ENCODE data around the gene FBL.

Gene FBL

DNA sequence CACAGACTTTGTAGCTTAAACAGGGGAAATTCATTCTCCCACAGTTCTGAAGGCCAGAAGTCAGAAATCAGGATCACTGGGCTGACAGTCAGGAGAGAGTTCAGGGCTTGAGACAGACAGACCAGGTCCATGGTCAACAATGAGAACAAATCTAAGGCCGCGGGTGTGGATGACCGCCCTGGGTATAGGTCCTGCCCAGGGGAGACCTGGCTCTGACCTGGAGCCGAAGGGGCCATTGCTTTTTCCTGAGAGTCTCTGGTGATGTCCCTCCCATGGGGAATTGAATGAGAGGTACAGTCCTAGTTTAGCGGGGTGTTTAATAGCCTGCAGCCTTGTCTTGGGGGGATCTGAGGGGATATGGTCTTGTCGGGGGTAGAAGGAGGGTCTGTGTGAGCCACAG lies 25.2 kb upstream of the FBL start:
- Histone ChIP-seq H4K20me1 (ENCODE audit: insufficient read depth, low read length) (no peaks in the 10 kb centered on the region), H3K79me2 (ENCODE audit: low read length) (no peaks in the 10 kb centered on the region), H3K9me3 (ENCODE audit: insufficient read depth, low read length) (no peaks in the 10 kb centered on the region), H2AFZ (ENCODE audit: low read depth, low read length) (no peak overlapping the region), H3K4me2 (ENCODE audit: low read length) (no peak overlapping the region), H3K27ac (ENCODE audit: low read length) (no peak overlapping the region), H3K27me3 (ENCODE audit: low read depth, low read length) (no peaks in the 10 kb centered on the region), H3K4me3 (ENCODE audit: low read length) (no peak overlapping the region), H3K4me1 (ENCODE audit: low read length) (no peaks in the 10 kb centered on the region), H3K36me3 (replicated peaks; ENCODE audit: low read depth, low read length) (no peaks in the 10 kb centered on the region), H3K9ac (ENCODE audit: low read length) (no peak overlapping the region)
- TF ChIP-seq EZH2phosphoT487 (IDR thresholded peaks at IDR 0.05; ENCODE audit: low read depth), result no peak
- TF ChIP-seq, protein P1, sequence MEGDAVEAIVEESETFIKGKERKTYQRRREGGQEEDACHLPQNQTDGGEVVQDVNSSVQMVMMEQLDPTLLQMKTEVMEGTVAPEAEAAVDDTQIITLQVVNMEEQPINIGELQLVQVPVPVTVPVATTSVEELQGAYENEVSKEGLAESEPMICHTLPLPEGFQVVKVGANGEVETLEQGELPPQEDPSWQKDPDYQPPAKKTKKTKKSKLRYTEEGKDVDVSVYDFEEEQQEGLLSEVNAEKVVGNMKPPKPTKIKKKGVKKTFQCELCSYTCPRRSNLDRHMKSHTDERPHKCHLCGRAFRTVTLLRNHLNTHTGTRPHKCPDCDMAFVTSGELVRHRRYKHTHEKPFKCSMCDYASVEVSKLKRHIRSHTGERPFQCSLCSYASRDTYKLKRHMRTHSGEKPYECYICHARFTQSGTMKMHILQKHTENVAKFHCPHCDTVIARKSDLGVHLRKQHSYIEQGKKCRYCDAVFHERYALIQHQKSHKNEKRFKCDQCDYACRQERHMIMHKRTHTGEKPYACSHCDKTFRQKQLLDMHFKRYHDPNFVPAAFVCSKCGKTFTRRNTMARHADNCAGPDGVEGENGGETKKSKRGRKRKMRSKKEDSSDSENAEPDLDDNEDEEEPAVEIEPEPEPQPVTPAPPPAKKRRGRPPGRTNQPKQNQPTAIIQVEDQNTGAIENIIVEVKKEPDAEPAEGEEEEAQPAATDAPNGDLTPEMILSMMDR (IDR thresholded peaks at IDR 0.05; ENCODE audit: low read depth, low read length), result no peak

DNA sequence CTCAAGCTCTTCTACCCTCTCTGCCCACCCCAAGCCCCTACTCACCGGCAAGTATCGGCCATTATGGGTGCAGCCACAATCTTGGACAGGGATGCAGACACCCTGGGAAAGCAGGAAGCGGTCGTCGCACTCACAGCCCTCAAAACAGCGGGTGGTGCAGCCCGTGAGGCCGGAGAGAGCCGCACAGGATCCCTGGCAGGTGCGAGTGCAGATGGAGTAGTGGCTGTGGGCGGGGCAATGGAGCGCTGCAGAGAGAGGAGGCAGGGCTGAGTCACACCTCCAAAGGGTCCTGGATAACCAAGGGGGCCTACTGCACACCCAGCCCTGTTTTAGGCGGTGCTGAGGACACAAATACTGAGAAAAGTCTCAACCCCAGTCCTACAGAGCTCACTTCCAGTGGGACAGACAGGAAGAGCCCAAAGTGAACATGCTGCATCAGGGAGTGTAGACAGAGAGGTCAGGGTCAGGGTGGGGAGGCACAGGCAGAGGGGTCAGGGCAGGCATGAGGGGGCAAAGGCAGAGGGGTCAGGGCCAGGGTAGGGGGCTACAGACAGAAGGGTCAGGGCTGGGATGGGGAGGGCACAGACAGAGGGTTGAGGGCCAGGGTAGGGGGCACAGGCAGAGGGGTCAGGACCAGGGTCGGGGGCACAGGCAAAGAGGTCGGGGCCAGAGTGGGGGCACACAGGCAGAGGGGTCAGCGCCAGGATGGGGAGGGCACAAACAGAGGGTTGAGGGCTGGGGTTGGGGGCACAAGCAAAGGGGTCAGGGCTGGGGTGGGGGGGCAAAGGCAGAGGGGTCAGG lies 24.2 kb upstream of the FBL start:
- Histone ChIP-seq H3K27ac (ENCODE audit: low read length) (no peak overlapping the region), H3K27me3 (ENCODE audit: low read depth, low read length) (no peaks in the 10 kb centered on the region), H3K9ac (ENCODE audit: low read length) (no peak overlapping the region), H4K20me1 (ENCODE audit: insufficient read depth, low read length) (no peaks in the 10 kb centered on the region), H3K36me3 (replicated peaks; ENCODE audit: low read depth, low read length) (no peaks in the 10 kb centered on the region), H3K9me3 (ENCODE audit: insufficient read depth, low read length) (no peaks in the 10 kb centered on the region), H3K4me1 (ENCODE audit: low read length) (no peaks in the 10 kb centered on the region), H3K4me3 (ENCODE audit: low read length) (no peak overlapping the region), H3K79me2 (ENCODE audit: low read length) (no peaks in the 10 kb centered on the region), H2AFZ (ENCODE audit: low read depth, low read length) (no peak overlapping the region), H3K4me2 (ENCODE audit: low read length) (no peak overlapping the region)
- TF ChIP-seq, protein P1 (IDR thresholded peaks at IDR 0.05; ENCODE audit: low read depth, low read length), result no peak
- TF ChIP-seq EZH2phosphoT487 (IDR thresholded peaks at IDR 0.05; ENCODE audit: low read depth), result no peak

DNA sequence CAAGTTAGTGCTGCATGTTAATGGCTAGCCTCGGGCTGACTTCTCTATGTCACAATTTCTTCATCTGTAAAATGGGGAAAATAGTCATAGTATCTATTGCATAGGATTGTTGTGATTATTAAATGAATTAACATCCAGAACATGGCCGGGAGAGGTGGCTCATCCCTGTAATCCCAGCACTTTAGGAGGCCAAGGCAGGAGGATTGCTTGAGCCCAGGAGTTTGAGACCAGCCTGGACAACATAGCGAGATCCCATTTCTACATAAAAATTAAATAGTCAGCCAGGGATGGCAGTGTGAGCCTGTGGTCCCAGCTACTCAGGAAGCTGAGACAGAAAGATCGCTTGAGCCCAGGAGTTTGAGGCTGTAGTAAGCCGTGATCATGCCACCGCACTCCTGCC lies 21.8 kb upstream of the FBL start:
- Histone ChIP-seq H3K9ac (ENCODE audit: low read length) (no peak overlapping the region), H3K27me3 (ENCODE audit: low read depth, low read length) (no peaks in the 10 kb centered on the region)

DNA sequence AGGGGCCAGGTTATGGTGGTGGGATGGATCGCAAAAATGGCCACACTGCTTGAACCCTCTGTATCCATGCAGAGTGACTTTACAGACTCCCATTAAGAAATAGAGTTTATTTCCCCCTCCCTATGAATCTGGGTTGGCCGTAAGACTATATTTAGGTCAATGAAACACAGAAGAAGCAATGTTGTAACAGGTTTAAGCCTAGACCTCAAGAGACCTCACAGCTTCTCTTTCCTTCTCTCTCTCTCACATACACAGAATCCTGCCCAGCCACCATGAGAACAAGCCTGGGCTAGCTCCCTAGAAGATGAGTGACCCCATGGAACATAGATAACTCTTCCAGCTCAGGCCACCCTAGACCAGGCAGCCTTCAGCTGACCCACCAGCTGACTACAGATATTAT lies 21.0 kb upstream of the FBL start:
- no peak overlapping the region for H2AFZ ChIP-seq (ENCODE audit: low read depth, low read length)
- no peaks in the 10 kb centered on the region for H4K20me1 ChIP-seq (ENCODE audit: insufficient read depth, low read length)
- H3K4me1 ChIP-seq (ENCODE audit: low read length), result no peaks in the 10 kb centered on the region
- H3K4me2 ChIP-seq (ENCODE audit: low read length), result no peak overlapping the region
- H3K79me2 ChIP-seq (ENCODE audit: low read length), result no peaks in the 10 kb centered on the region
- no peaks in the 10 kb centered on the region for H3K36me3 ChIP-seq (replicated peaks; ENCODE audit: low read depth, low read length)
- H3K27ac ChIP-seq (ENCODE audit: low read length), result no peak overlapping the region
- no peak for TF ChIP-seq EZH2phosphoT487 (IDR thresholded peaks at IDR 0.05; ENCODE audit: low read depth)
- TF ChIP-seq, protein P1 (IDR thresholded peaks at IDR 0.05; ENCODE audit: low read depth, low read length), result no peak
- no peak overlapping the region for H3K4me3 ChIP-seq (ENCODE audit: low read length)
- no peak overlapping the region for H3K9ac ChIP-seq (ENCODE audit: low read length)
- H3K9me3 ChIP-seq (ENCODE audit: insufficient read depth, low read length), result no peaks in the 10 kb centered on the region
- no peaks in the 10 kb centered on the region for H3K27me3 ChIP-seq (ENCODE audit: low read depth, low read length)

More for the DNA sequence above, 21.8 kb upstream of the FBL start:
- no peak overlapping the region for H2AFZ ChIP-seq (ENCODE audit: low read depth, low read length)
- H3K4me3 ChIP-seq (ENCODE audit: low read length), result no peak overlapping the region
- H3K27ac ChIP-seq (ENCODE audit: low read length), result no peak overlapping the region
- no peaks in the 10 kb centered on the region for H3K79me2 ChIP-seq (ENCODE audit: low read length)
- no peaks in the 10 kb centered on the region for H3K4me1 ChIP-seq (ENCODE audit: low read length)
- no peak overlapping the region for H3K4me2 ChIP-seq (ENCODE audit: low read length)
- H3K9me3 ChIP-seq (ENCODE audit: insufficient read depth, low read length), result no peaks in the 10 kb centered on the region
- H3K36me3 ChIP-seq (replicated peaks; ENCODE audit: low read depth, low read length), result no peaks in the 10 kb centered on the region
- H4K20me1 ChIP-seq (ENCODE audit: insufficient read depth, low read length), result no peaks in the 10 kb centered on the region
- no peak for TF ChIP-seq EZH2phosphoT487 (IDR thresholded peaks at IDR 0.05; ENCODE audit: low read depth)
- TF ChIP-seq, protein P1 (IDR thresholded peaks at IDR 0.05; ENCODE audit: low read depth, low read length), result no peak
